Measurements from ENCODE around the gene ADGRG7.

DNA sequence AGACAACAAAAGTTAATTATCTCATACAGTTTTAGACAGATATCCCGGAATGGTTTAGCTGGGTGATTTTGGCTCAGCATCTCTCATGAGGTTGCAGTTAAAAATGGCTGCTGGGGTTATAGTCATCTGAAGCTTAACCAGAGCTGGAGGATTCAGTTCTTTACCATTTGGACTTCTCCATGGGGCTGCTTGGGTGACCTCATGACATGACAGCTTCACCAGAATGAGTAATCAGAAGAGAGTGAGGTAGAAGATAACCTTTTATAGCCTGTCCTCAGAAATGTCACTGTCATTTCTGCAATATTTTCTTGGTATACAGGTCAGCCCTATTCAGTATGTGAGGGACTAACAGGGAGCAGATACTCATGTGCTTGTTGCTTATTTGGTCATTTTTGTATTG is 130.8 kb downstream of the ADGRG7 start:
- TF ChIP-seq, protein P1, sequence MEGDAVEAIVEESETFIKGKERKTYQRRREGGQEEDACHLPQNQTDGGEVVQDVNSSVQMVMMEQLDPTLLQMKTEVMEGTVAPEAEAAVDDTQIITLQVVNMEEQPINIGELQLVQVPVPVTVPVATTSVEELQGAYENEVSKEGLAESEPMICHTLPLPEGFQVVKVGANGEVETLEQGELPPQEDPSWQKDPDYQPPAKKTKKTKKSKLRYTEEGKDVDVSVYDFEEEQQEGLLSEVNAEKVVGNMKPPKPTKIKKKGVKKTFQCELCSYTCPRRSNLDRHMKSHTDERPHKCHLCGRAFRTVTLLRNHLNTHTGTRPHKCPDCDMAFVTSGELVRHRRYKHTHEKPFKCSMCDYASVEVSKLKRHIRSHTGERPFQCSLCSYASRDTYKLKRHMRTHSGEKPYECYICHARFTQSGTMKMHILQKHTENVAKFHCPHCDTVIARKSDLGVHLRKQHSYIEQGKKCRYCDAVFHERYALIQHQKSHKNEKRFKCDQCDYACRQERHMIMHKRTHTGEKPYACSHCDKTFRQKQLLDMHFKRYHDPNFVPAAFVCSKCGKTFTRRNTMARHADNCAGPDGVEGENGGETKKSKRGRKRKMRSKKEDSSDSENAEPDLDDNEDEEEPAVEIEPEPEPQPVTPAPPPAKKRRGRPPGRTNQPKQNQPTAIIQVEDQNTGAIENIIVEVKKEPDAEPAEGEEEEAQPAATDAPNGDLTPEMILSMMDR (IDR thresholded peaks at IDR 0.05), result no peak
- no peak for TF ChIP-seq EZH2 (IDR thresholded peaks at IDR 0.05; ENCODE audit: borderline replicate concordance, insufficient read depth, low read depth, low read length, poor library complexity, severe bottlenecking)
